Natural killer cell (primary cell): Measurements from ENCODE around the gene CA7. TPM values are rescaled to one million over a fixed set of nuclear protein-coding genes. Genes with fewer than 3 reads are reported as not detected.

ENCODE experiments used
- ATAC-seq, 3 donors: fragments of 150-1000 bp in 2 of 3; fragments of 200-7000 bp in 1 of 3; cut with Tn5 transposase; 1 replicate in 1 of 3; 2 replicates in 2 of 3; pipeline ENCODE4 v1.10.0; 2021; ENCODE audit warnings: mild to moderate bottlenecking in 2 of 3, moderate library complexity in 2 of 3
- DNase-seq, 2 donors: peaks; one replicate each; pipeline versions ENCODE4 v3.0.0 to v3.0.0-alpha.2; 2013 to 2021; ENCODE audit warnings: mixed read lengths in 1 of 2
- H3K27ac ChIP-seq: one replicate; pipeline ENCODE4 v1.5.1; 2013; ENCODE audit warnings: mild to moderate bottlenecking, low read length
- H3K27me3 ChIP-seq: one replicate; pipeline ENCODE4 v1.6.1; 2013; ENCODE audit warnings: low read length; ENCODE audit not compliant: control insufficient read depth, insufficient read depth
- H3K36me3 ChIP-seq: one replicate; pipeline ENCODE4 v1.6.1; 2013; ENCODE audit warnings: low read length; ENCODE audit not compliant: control insufficient read depth, insufficient read depth
- H3K4me1 ChIP-seq: one replicate; pipeline ENCODE4 v1.6.1; 2013; ENCODE audit warnings: low read length; ENCODE audit not compliant: control insufficient read depth, insufficient read depth
- H3K4me3 ChIP-seq: one replicate; pipeline ENCODE4 v1.5.1; 2013; ENCODE audit warnings: low read length
- H3K9me3 ChIP-seq: one replicate; pipeline ENCODE4 v1.6.1; 2013; ENCODE audit warnings: low read length; ENCODE audit not compliant: control insufficient read depth, insufficient read depth
- H3K27ac Mint-ChIP-seq, 2 donors: one replicate each; pipeline ENCODE4 v1.8.0; 2022; ENCODE audit warnings: mild to moderate bottlenecking in 2 of 2, mixed read lengths in 2 of 2, moderate library complexity in 1 of 2
- H3K27me3 Mint-ChIP-seq, 2 donors: one replicate each; pipeline ENCODE4 v1.8.0; 2022; ENCODE audit warnings: low read depth in 2 of 2, mixed read lengths in 2 of 2
- H3K36me3 Mint-ChIP-seq: one replicate; pipeline ENCODE4 v1.8.0; 2022; ENCODE audit warnings: mixed read lengths
- H3K4me1 Mint-ChIP-seq, 2 donors: one replicate each; pipeline ENCODE4 v1.8.0; 2022; ENCODE audit warnings: mixed read lengths in 2 of 2
- H3K4me3 Mint-ChIP-seq: one replicate; pipeline ENCODE4 v1.8.0; 2022; ENCODE audit warnings: mild to moderate bottlenecking, moderate library complexity, mixed read lengths
- H3K9me3 Mint-ChIP-seq, 2 donors: one replicate each; pipeline ENCODE4 v1.8.0; 2022; ENCODE audit warnings: mixed read lengths in 2 of 2
- whole genome bisulfite sequencing: methylation state at CpG from one replicate; pipeline ENCODE4 v1.1.7; 2013; ENCODE audit warnings: missing lambda C conversion rate; ENCODE audit not compliant: insufficient coverage; 5-methylcytosine and 5-hydroxymethylcytosine counted together
- intact Hi-C: fragments of 100-400 bp; cut with micrococcal nuclease; formaldehyde crosslinking; loops from one replicate; pipeline ENCODE4 v1.14.2; 2022
- total RNA-seq, 4 donors: library from RNA; stranded (reverse); fragments of 120-200 nt in 1 of 4; gene quantifications; one replicate each; pipeline versions ENCODE4 v1.2.3 to v1.2.4, GENCODE V29; 2013 to 2022
- TF ChIP-seq, protein P1 (sequence below): fragments of 200-600 bp; IDR thresholded peaks from one replicate; pipeline ENCODE4 v1.8.0; 2022; ENCODE audit warnings: antibody characterized with exemption

The CA7 gene
- total RNA-seq, 3 donors from 2014 or later (not counting 1 experiment from before 2014, with no cell fraction given), result not detected

DNA sequence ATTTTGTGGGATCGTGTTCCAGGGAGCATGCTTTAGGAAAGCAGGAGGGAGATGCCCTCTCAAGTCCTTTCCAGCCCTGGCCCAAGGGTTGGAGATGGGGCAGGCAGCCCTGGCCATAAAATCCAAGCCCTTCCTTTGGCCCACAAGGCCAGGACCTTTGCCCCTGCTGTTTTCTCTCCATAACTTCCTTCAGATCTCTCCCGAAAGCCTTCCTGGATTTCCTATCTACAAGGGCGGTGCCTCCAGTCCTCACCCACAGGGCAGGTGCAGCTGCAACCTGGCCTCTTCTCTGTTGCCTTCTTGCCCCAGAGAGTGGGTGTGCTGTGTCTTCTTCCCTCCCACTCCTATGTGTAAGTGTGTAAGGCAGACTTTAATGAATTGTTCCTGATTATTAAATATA is 27.6 kb downstream of the CA7 start:
- Histone ChIP-seq H3K4me1 (peaks cover 39% of the 10 kb centered on the region), H3K36me3 (no peaks in the 10 kb centered on the region), H3K27ac (no peak overlapping the region), H3K9me3 (no peaks in the 10 kb centered on the region), H3K27me3 (no peaks in the 10 kb centered on the region), H3K4me3 (no peak overlapping the region)
- DNase-seq, result no peak
- Mint-ChIP-seq H3K4me1 (peaks cover 25 to 42% of the 10 kb centered on the region in 2 donors), H3K36me3 (no peaks in the 10 kb centered on the region), H3K27me3 (no peaks in the 10 kb centered on the region), H3K27ac (peak overlapping the region; percentile 51 to 94), H3K4me3 (peak overlapping the region; percentile 54), H3K9me3 (no peaks in the 10 kb centered on the region)
- TF ChIP-seq, protein P1, sequence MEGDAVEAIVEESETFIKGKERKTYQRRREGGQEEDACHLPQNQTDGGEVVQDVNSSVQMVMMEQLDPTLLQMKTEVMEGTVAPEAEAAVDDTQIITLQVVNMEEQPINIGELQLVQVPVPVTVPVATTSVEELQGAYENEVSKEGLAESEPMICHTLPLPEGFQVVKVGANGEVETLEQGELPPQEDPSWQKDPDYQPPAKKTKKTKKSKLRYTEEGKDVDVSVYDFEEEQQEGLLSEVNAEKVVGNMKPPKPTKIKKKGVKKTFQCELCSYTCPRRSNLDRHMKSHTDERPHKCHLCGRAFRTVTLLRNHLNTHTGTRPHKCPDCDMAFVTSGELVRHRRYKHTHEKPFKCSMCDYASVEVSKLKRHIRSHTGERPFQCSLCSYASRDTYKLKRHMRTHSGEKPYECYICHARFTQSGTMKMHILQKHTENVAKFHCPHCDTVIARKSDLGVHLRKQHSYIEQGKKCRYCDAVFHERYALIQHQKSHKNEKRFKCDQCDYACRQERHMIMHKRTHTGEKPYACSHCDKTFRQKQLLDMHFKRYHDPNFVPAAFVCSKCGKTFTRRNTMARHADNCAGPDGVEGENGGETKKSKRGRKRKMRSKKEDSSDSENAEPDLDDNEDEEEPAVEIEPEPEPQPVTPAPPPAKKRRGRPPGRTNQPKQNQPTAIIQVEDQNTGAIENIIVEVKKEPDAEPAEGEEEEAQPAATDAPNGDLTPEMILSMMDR, result no peak
- ATAC-seq, result no peak
- intact Hi-C loops, result loop anchor here (5.0 to 10.0 kb wide), 2 partner anchors 145 to 267 kb away; partner anchors contain the start of gene CMTM3
- WGBS, result 92% methylated on average over 3 of the region's 3 CpGs

DNA sequence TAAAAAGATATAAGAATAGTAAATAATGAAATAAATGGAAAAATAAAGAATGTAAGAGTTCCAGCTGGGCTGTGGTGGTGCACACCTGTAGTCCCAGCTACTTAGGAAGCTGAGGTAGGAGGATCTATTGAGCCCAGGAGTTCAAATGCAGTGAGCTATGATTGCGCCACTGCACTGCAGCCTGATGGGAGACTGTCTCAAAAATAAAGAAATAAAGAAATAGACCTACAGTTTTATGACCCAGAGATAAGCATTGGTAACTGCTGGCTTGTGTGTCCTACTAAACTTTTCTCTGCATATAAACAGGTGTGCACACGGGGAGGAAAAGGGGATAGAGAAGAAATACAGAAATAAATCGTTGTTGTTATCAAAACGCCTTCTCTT is 28.3 kb downstream of the CA7 start:
- DNase-seq (no peak), ATAC-seq (no peak)
- H3K9me3 ChIP-seq, result no peaks in the 10 kb centered on the region
- Mint-ChIP-seq H3K4me1 (peaks cover 24 to 41% of the 10 kb centered on the region in 2 donors), H3K27me3 (no peaks in the 10 kb centered on the region), H3K36me3 (no peaks in the 10 kb centered on the region), H3K4me3 (peak overlapping the region; percentile 96), H3K27ac (peak overlapping the region; percentile 88 to 94), H3K9me3 (no peaks in the 10 kb centered on the region)
- H3K36me3 ChIP-seq, result no peaks in the 10 kb centered on the region
- peak overlapping the region; percentile 39 for H3K4me3 ChIP-seq
- H3K4me1 ChIP-seq, result peaks cover 39% of the 10 kb centered on the region
- intact Hi-C loops, result loop anchor here (5.0 to 10.0 kb wide), 2 partner anchors 145 to 268 kb away; partner anchors contain the start of gene CMTM3
- H3K27ac ChIP-seq, result peak overlapping the region; percentile 54
- WGBS, result 39% methylated on average over 4 of the region's 4 CpGs
- TF ChIP-seq, protein P1, result no peak
- H3K27me3 ChIP-seq, result no peaks in the 10 kb centered on the region

DNA sequence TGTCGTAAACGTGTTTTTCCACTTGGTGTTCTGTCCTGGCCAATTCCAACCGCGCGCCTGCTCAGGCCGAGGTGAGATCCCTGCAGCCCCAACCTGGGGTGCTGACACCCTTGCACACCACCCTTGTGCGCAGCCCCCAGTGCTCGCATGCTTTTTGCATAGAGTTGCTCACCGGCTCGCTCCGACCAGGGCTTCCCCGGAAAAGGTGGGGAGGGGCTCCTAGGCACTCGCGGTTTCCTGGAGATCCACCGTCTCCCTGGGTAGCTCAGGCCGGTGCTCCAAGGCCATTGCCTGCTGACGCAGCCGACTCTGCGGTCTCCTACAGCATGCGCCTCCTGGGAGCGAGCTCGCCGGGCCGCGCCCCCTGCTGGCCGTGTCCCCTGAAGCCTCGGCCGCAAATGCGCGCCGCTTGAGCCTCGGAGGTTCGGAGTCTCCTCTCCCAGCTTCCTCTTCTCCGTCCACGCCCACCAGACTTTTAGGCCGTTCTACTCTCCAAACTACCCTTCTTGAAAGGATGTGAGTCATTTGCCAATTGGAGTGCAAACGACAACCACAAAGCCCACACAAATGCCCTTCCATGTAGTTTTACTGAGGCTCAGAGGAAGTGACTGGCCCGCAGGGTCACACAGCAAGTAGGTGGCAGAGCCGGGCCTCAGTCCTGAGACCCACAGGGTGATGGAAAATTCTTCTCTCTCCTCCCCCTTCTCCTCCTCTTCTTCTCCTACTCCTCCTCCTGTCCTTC is 28.9 kb downstream of the CA7 start:
- Histone ChIP-seq H3K4me1 (peaks cover 36% of the 10 kb centered on the region), H3K27ac (peak overlapping the region; percentile 54), H3K27me3 (no peaks in the 10 kb centered on the region), H3K9me3 (no peaks in the 10 kb centered on the region), H3K36me3 (no peaks in the 10 kb centered on the region), H3K4me3 (peak overlapping the region; percentile 39)
- Mint-ChIP-seq H3K4me3 (peak overlapping the region; percentile 96), H3K36me3 (no peaks in the 10 kb centered on the region), H3K27ac (peak overlapping the region; percentile 88 to 94), H3K27me3 (no peaks in the 10 kb centered on the region), H3K9me3 (no peaks in the 10 kb centered on the region), H3K4me1 (peaks cover 24 to 40% of the 10 kb centered on the region in 2 donors)
- DNase-seq (peak; percentile 85 to 94), ATAC-seq (peak; percentile 81 to 94 (median 87))
- intact Hi-C loops, result loop anchor here (5.0 to 10.0 kb wide), 2 partner anchors 146 to 268 kb away; partner anchors contain the start of gene CMTM3
- TF ChIP-seq, protein P1, result peak; percentile 75
- 2% methylated on average over 39 of the region's 39 CpGs for WGBS
